A549 (cell line): ENCODE results near the gene TRIM15.

Experiments used
- CHD2 ChIP-seq: fragments of 150-350 bp; IDR thresholded peaks from 2 replicates; pipeline ENCODE4 v1.6.1; 2014; ENCODE audit warnings: low read length; ENCODE audit not compliant: partially characterized antibody
- E2F6 ChIP-seq: IDR thresholded peaks from 2 replicates; pipeline ENCODE4 v1.6.1; 2012; ENCODE audit warnings: low read depth, borderline replicate concordance
- EP300 ChIP-seq, 2 experiments: fragments of >200 bp; sonication (Bioruptor Twin); formaldehyde crosslinking; IDR thresholded peaks; 2 replicates in 1 of 2; 3 replicates in 1 of 2; pipeline ENCODE4 v1.6.1; 2016 to 2017
- HOXB13 ChIP-seq: fragments of 250-450 bp; sonication (Bioruptor Pico); IDR thresholded peaks from 2 replicates; pipeline ENCODE4 v1.5.0; 2020; ENCODE audit warnings: low read depth, mild to moderate bottlenecking, moderate library complexity
- PBX3 ChIP-seq: IDR thresholded peaks from 2 replicates; pipeline ENCODE4 v1.6.1; 2012
- RAD21 ChIP-seq, 2 experiments: fragments of >200 bp in 1 of 2; sonication (Bioruptor Twin) in 1 of 2; formaldehyde crosslinking in 1 of 2; IDR thresholded peaks in 1 of 2; conservative IDR thresholded peaks in 1 of 2; 2 replicates in 1 of 2; 3 replicates in 1 of 2; pipeline ENCODE4 v1.6.1; 2012 to 2018; ENCODE audit warnings: inconsistent platforms in 1 of 2
- RFX5 ChIP-seq: fragments of 450-650 bp; IDR thresholded peaks from 2 replicates; pipeline ENCODE4 v1.7.1; 2014; ENCODE audit warnings: antibody characterized with exemption, mild to moderate bottlenecking, moderate library complexity
- TF ChIP-seq, protein P1 (sequence below): fragments of >200 bp; sonication (Bioruptor Twin); formaldehyde crosslinking; IDR thresholded peaks from 3 replicates; pipeline ENCODE4 v1.5.1; 2016
- TF ChIP-seq, protein P2 (sequence below): IDR thresholded peaks from 2 replicates; pipeline ENCODE4 v1.6.1; 2012
- TF ChIP-seq, protein P3 (sequence below): fragments of >200 bp; sonication (Bioruptor Twin); formaldehyde crosslinking; IDR thresholded peaks from 2 replicates; pipeline ENCODE4 v1.6.1; 2016

- TF ChIP-seq, protein P1, sequence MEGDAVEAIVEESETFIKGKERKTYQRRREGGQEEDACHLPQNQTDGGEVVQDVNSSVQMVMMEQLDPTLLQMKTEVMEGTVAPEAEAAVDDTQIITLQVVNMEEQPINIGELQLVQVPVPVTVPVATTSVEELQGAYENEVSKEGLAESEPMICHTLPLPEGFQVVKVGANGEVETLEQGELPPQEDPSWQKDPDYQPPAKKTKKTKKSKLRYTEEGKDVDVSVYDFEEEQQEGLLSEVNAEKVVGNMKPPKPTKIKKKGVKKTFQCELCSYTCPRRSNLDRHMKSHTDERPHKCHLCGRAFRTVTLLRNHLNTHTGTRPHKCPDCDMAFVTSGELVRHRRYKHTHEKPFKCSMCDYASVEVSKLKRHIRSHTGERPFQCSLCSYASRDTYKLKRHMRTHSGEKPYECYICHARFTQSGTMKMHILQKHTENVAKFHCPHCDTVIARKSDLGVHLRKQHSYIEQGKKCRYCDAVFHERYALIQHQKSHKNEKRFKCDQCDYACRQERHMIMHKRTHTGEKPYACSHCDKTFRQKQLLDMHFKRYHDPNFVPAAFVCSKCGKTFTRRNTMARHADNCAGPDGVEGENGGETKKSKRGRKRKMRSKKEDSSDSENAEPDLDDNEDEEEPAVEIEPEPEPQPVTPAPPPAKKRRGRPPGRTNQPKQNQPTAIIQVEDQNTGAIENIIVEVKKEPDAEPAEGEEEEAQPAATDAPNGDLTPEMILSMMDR: no peak
- TF ChIP-seq PBX3 (no peak), RFX5 (no peak), E2F6 (no peak), HOXB13 (CRISPR knock-in tag) (no peak), EP300 (IDR thresholded peaks at IDR 0.05) (no peak), RAD21 (conservative IDR thresholded peaks at IDR 0.05 in 1 of 2, IDR thresholded peaks at IDR 0.05 in 1 of 2) (no peak), CHD2 (no peak)
- TF ChIP-seq, protein P2, sequence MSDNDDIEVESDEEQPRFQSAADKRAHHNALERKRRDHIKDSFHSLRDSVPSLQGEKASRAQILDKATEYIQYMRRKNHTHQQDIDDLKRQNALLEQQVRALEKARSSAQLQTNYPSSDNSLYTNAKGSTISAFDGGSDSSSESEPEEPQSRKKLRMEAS: no peak
- TF ChIP-seq, protein P3, sequence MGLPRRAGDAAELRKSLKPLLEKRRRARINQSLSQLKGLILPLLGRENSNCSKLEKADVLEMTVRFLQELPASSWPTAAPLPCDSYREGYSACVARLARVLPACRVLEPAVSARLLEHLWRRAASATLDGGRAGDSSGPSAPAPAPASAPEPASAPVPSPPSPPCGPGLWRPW: no peak
Measured at GRCh38 chr6:30156774-30157173, 6.6 kb upstream of the TRIM15 start.
